ENCODE data around the gene ASPSCR1. TPM values are rescaled to one million over a fixed set of nuclear protein-coding genes. Genes with fewer than 3 reads are reported as not detected.
"Not testable (repeated sequence)": the region's sequence is repeated elsewhere in the genome, so short reads cannot be mapped to it uniquely, and the experiment has no call there.

The ASPSCR1 gene
- total RNA-seq, 2 donors from 2014 or later, result 17.9 to 57.4 TPM

- DNase-seq, result no peak
Observed at GRCh38 chr17:81978524-81979298, 1.3 kb downstream of the ASPSCR1 start.

GRCh38 chr17:81980122-81980521 is 2.7 kb downstream of the ASPSCR1 start:
- DNase-seq (no peak), ATAC-seq (no peak)
- TF ChIP-seq POLR2A (IDR thresholded peaks at IDR 0.05) (no peak), CTCF (IDR thresholded peaks at IDR 0.05) (no peak)
- H3K27ac ChIP-seq, result no peak overlapping the region
- intact Hi-C loops (cut with DNase I), result no loop called here
- peaks cover 0 to 2% of the 10 kb centered on the region in 2 donors for H3K36me3 ChIP-seq (replicated peaks in 1 of 2; ENCODE audit: insufficient read depth in 1 of 2, low read depth in 2 of 2)
- H3K9me3 ChIP-seq, result no peaks in the 10 kb centered on the region
- H3K4me3 ChIP-seq, result no peak overlapping the region
- no peaks in the 10 kb centered on the region for H3K27me3 ChIP-seq
- WGBS, 2 donors, result 80 to 95% methylated on average over 3 to 4 of the region's 4 CpGs
- H3K4me1 ChIP-seq, result peaks cover 20% of the 10 kb centered on the region

More at GRCh38 chr17:81978524-81979298, 1.3 kb downstream of the ASPSCR1 start:
- no peak for TF ChIP-seq POLR2A (IDR thresholded peaks at IDR 0.05)
- no peak for TF ChIP-seq CTCF (IDR thresholded peaks at IDR 0.05)
- no peaks in the 10 kb centered on the region for H3K27me3 ChIP-seq
- WGBS, 2 donors, result 81 to 82% methylated on average over 27 of the region's 27 CpGs
- intact Hi-C loops (cut with DNase I), result no loop called here
- H3K4me3 ChIP-seq, result no peak overlapping the region
- H3K4me1 ChIP-seq, result peaks cover 20% of the 10 kb centered on the region
- H3K36me3 ChIP-seq (replicated peaks in 1 of 2; ENCODE audit: insufficient read depth in 1 of 2, low read depth in 2 of 2), result no peaks in the 10 kb centered on the region
- no peaks in the 10 kb centered on the region for H3K9me3 ChIP-seq
- no peak overlapping the region for H3K27ac ChIP-seq
- no peak for ATAC-seq

GRCh38 chr17:81980707-81981343 is 3.4 kb downstream of the ASPSCR1 start:
- no peak overlapping the region for H3K4me3 ChIP-seq
- peaks cover 0 to 5% of the 10 kb centered on the region in 2 donors for H3K36me3 ChIP-seq (replicated peaks in 1 of 2; ENCODE audit: insufficient read depth in 1 of 2, low read depth in 2 of 2)
- intact Hi-C loops (cut with DNase I), result no loop called here
- no peaks in the 10 kb centered on the region for H3K27me3 ChIP-seq
- no peak for DNase-seq
- no peak overlapping the region for H3K27ac ChIP-seq
- 79 to 87% methylated on average over 9 of the region's 9 CpGs for WGBS, 2 donors
- TF ChIP-seq POLR2A (IDR thresholded peaks at IDR 0.05), result no peak
- no peak for TF ChIP-seq CTCF (IDR thresholded peaks at IDR 0.05)
- peaks cover 20% of the 10 kb centered on the region for H3K4me1 ChIP-seq
- no peaks in the 10 kb centered on the region for H3K9me3 ChIP-seq
- ATAC-seq, result no peak

GRCh38 chr17:81981511-81981910 is 4.1 kb downstream of the ASPSCR1 start:
- H3K36me3 ChIP-seq (replicated peaks in 1 of 2; ENCODE audit: insufficient read depth in 1 of 2, low read depth in 2 of 2); DNase-seq; H3K4me3 ChIP-seq; H3K27me3 ChIP-seq; ATAC-seq; H3K9me3 ChIP-seq; intact Hi-C loops (cut with DNase I); H3K27ac ChIP-seq: not testable (repeated sequence)
- H3K4me1 ChIP-seq, result peaks cover 16% of the 10 kb centered on the region
- 88 to 94% methylated on average over 8 to 12 of the region's 12 CpGs for WGBS, 2 donors

- Histone ChIP-seq H3K27ac (no peak overlapping the region), H3K4me1 (peaks cover 9% of the 10 kb centered on the region), H3K27me3 (no peaks in the 10 kb centered on the region), H3K9me3 (no peaks in the 10 kb centered on the region), H3K36me3 (replicated peaks in 1 of 2; ENCODE audit: insufficient read depth in 1 of 2, low read depth in 2 of 2) (peaks cover 0 to 7% of the 10 kb centered on the region in 2 donors), H3K4me3 (no peak overlapping the region)
- WGBS, 2 donors, result 89 to 97% methylated on average over 24 to 34 of the region's 35 CpGs
- intact Hi-C loops (cut with DNase I), result no loop called here
- TF ChIP-seq CTCF (IDR thresholded peaks at IDR 0.05), result no peak
- no peak for TF ChIP-seq POLR2A (IDR thresholded peaks at IDR 0.05)
- ATAC-seq (no peak), DNase-seq (no peak)
Observed at GRCh38 chr17:81983011-81983638, 5.7 kb downstream of the ASPSCR1 start.

All from body of pancreas (tissue), 4 donors.